ENCODE measurements around the gene SWAP70.
A peak's percentile ranks its signal among the peaks of the same experiment; 100 is the strongest.
"Not testable (repeated sequence)": the region's sequence is repeated elsewhere in the genome, so short reads cannot be mapped to it uniquely, and the experiment has no call there.

Gene SWAP70

GRCh38 chr11:9722023-9722422, 58.1 kb downstream of the SWAP70 start:
- DNase-seq (ENCODE audit: low read depth) = no peak

GRCh38 chr11:9722893-9723292, 59.0 kb downstream of the SWAP70 start:
- no peak for DNase-seq (ENCODE audit: low read depth)

GRCh38 chr11:9726321-9727022, 62.6 kb downstream of the SWAP70 start:
- DNase-seq (ENCODE audit: low read depth) = peak; percentile 64

- no peak for DNase-seq (ENCODE audit: low read depth)
Observed at GRCh38 chr11:9728058-9728457, 64.2 kb downstream of the SWAP70 start.

- DNase-seq (ENCODE audit: low read depth) = no peak
Observed at GRCh38 chr11:9731256-9731655, 67.4 kb downstream of the SWAP70 start.

DNA sequence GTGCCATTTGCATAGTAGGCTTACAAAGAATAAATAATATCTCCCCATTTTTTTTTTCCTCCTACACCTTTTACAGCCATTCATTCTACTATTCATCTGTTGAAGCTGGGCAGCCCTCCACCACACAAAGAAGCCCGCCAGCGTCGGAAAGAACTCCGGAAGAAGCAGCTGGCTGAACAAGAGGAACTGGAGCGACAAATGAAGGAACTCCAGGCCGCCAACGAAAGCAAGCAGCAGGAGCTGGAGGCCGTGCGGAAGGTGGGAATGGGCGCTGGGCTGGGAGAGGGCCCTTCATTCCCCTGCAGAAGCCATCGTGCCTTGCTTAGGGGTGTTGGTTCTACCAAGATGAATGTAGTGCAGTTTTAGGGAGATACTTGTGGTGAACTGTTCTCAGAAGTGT, 68.6 kb downstream of the SWAP70 start:
- no peak for DNase-seq (ENCODE audit: low read depth)

DNA sequence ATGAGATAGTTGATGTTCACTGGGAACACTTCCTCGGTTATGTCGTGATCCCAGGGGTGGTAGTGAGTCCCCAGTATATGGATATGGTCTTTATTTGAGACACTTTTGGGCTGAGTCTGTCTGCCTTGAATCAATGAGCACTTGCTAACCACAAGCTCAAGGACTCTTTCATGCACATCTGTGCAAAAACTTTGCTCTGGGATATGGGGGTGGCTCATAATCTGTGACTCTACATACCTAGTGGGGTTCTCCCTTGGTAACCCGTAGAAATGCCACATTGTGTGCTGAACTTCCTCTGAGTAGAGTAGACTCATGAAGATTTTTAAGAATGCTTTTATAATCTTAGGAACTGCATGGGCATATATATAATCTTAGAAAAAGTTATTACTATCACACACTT, 69.3 kb downstream of the SWAP70 start:
- no peak for DNase-seq (ENCODE audit: low read depth)

DNA sequence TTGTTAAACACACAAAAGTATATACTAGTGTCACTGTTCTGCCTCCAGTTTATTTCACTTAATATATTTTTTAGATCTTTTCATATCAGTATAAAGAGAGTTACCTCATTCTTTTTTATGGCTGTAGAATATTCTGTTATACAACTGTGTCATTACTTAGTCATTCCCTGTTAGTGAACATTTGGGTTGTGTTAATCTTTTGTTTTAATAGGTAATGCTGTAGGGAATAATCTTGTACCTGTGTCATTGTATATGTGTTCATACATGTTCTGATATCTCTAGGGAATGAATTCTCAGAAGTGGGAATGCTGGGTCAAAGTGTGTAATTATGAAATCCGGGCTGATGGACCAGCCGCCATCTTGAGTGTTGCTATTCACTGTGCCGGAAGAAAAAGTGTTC, 71.4 kb downstream of the SWAP70 start:
- DNase-seq (ENCODE audit: low read depth) = no peak

- DNase-seq (ENCODE audit: low read depth) = no peak
Observed at GRCh38 chr11:9735919-9736318, 72.0 kb downstream of the SWAP70 start.

GRCh38 chr11:9736365-9736764, 72.5 kb downstream of the SWAP70 start:
- no peak for DNase-seq (ENCODE audit: low read depth)

DNA sequence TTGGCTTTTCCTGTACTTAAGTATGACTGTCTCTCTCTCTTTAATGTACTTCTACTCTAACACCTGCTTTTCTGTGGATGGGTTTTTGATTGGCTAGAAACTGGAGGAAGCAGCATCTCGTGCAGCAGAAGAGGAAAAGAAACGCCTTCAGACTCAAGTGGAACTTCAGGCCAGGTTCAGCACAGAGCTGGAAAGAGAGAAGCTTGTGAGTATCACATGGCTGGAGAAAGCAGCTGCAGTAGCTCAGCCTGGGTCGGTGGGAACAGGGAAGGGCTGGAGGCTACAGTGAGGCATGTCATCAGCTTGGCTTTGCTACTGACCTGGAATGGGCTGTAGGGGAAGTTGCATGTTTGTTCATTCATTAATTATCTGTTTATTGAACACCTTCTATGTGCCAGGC, 74.2 kb downstream of the SWAP70 start:
- no peak for DNase-seq (ENCODE audit: low read depth)

DNA sequence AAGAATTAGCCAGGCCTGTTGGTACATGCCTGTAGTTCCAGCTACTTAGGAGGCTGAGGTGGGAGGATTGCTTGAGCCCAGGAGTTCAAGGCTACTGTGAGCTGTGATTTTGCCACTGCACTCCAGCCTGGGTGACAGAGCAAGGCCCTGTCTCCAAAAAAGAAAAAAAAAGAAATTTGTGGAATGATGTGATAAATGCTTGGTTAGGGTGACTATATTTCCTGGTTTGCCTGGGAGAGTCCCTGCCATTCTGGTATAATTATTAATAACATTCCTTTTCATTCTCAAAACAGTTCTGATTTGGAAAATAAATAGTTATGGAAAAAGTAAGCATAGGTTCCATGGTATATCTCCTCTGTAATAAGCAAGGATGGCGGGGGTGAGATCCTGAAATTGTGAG, 74.8 kb downstream of the SWAP70 start:
- DNase-seq (ENCODE audit: low read depth) = no peak

GRCh38 chr11:9739123-9739900, 75.4 kb downstream of the SWAP70 start:
- no peak for DNase-seq (ENCODE audit: low read depth)

DNA sequence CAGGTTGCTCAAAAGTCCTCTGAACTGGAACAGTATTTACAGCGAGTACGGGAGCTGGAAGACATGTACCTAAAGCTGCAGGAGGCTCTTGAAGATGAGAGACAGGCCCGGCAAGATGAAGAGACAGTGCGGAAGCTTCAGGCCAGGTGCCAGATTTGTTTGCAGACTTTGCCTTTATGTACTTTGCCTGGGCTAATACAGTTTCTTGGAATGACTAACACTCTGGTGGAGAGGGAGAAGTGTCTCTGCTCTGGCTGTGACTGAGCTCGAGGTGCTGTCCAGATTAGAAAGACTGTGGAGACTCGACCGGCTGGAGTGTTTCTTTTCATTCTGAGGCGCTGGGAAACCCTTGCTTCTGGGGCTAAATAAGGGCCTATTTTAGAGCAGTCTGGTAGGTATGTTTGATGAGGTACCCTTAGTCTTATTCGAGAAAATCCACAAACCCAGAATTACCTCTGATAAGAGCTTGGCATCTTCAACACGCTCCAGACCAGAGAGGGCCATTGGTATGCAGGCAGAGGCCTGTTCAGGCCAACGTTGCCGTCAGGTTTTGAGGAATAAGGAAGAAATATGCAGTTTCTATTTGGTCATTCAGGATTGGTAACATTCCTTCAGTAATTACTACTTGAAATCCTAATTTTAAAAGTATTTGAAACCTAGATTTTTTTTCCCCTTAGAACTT, 76.5 kb downstream of the SWAP70 start:
- no peak for DNase-seq (ENCODE audit: low read depth)

GRCh38 chr11:9741260-9741659, 77.4 kb downstream of the SWAP70 start:
- DNase-seq (ENCODE audit: low read depth) = no peak

GRCh38 chr11:9743512-9743911, 79.6 kb downstream of the SWAP70 start:
- not testable (repeated sequence) for DNase-seq (ENCODE audit: low read depth)

DNA sequence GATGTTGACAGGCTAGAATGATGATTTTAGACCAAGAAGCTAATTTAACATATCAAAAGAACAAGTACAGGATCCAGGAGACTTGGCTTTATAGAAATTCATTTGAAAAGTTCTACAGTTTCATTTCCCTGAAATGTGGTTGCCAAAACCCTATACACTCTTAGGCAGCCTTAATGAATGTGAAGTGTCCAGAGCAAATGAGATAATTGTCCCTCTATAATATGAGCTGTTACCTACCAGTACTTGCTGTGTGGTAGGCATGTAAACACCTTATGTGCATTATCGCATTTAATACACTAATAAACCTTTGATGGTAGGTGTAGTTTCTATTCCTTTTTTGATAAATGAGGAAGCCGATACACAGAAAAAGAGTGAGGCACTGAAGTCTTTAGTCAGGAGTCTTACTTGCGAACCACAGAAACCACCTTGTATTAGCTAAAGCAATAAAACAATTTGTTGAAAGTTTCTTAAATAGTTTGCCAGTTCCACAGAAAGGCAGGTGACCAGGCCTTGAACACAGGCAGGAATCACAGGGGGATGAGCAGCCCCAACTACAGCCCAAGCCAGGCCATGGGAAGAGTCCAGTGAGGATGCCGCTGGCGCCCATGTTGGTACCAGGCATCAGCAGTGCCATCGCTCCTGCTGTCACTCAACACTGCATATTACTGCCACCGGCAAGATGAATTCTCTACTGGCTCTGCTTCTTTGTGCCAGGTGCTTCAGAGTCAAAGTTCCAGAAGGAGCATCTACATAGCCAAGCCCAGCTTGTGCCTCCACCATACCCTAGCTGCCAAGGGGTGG, 81.7 kb downstream of the SWAP70 start:
- DNase-seq (ENCODE audit: low read depth) = no peak

- no peak for DNase-seq (ENCODE audit: low read depth)
Observed at GRCh38 chr11:9747229-9747628, 83.4 kb downstream of the SWAP70 start.

DNA sequence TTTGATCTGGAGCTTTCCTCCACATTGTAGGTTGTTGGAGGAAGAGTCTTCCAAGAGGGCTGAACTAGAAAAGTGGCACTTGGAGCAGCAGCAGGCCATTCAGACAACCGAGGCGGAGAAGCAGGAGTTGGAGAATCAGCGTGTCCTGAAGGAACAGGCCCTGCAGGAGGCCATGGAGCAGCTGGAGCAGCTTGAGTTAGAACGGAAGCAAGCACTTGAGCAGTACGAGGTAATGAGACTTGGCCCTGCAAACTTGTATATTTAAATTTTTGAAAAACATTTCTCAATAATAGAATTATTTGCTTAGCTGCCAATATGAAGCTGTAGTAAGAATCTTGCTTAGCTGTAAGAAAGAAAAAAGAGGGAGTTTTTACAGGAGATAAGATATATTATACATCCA, 84.0 kb downstream of the SWAP70 start:
- DNase-seq (ENCODE audit: low read depth) = no peak

GRCh38 chr11:9748361-9748970, 84.6 kb downstream of the SWAP70 start:
- DNase-seq (ENCODE audit: low read depth) = no peak

GRCh38 chr11:9750551-9750950, 86.7 kb downstream of the SWAP70 start:
- no peak for DNase-seq (ENCODE audit: low read depth)

- DNase-seq (ENCODE audit: low read depth) = peak; percentile 53
Observed at GRCh38 chr11:9752091-9752490, 88.2 kb downstream of the SWAP70 start.

Data from HS-5 (cell line).